ENCODE measurements around the gene WDR33. TPM values are rescaled to one million over a fixed set of nuclear protein-coding genes. Genes with fewer than 3 reads are reported as not detected.

Gene WDR33
- total RNA-seq, 2 donors from 2014 or later = 70.8 to 80.5 TPM

DNA sequence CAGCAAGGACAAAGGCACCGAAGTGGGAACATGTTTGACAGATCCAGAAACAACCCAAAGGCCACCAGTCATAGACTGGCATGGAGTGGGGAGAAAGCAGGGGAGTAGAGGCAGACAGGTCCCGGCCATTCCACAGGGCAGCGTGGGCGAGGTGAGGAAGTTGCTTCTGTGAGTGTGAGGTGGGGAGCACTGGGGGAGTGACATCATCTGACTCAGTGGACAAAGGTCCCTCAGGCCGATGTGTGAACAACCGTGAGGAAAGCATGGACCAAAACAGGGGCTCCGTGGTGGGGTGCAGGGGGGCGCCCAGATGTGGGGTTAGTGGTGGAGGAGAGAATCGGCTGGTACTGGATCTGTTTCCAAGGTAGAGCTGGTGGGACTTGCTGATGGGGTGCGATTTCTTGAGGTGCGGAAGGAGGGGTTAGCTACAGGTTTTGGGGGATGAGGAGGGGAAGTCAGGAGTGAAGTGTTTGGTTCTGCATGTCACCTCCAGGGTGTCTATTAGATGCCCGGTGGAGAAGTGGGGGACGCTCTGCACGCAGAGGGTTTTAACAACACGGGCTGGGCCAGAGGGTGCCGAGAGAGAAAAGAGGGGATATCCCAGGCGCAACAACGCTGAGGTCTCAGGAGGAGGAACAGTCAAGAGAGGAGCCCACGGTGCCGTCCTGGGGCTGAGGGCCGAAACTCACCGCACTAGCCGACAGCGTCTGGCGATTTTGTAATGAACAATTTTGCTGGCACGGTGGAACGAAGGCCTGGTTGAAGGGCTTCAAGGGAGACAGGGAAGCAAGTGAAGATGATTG lies 112.2 kb downstream of the WDR33 start:
- Mint-ChIP-seq H3K27ac (no peak overlapping the region), H3K9me3 (no peaks in the 10 kb centered on the region), H3K36me3 (peaks cover 9 to 10% of the 10 kb centered on the region in 2 donors)
- no peak for ATAC-seq
- DNase-seq (ENCODE audit: low spot score in 2 of 2) = no peak

DNA sequence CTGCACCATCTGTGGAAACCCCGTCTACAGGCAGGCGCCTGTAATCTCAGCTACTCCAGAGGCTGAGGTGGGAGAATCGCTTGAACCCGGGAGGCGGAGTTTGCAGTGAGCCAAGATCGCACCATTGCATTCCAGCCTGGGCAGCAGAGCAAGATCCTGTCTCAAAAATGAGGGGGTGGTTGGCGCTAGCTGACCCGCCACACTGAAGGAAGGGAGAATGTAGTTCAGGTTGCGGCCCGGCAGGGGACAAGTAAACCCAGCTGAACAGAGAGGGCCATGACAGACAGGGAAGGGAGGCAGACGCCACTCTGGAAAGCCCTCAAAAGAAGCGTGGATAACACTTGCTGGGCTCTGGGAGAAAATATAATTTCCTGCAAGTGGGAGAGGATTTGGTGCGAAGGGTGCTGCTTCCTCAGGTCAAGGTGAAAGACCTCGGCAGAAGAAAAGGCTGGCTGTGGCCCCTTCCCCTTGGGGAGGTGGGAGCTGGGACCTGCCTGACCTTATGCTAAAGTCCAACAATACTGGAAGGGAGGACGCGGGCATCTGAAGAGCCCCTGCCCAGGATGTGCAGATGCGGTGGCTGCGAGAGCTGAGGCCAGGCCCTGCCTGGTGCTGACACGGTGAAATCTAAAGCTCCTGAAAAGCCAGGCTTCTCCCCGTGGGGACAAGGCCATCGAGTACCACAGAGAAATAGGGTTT lies 113.3 kb downstream of the WDR33 start:
- ATAC-seq = no peak
- no peak for DNase-seq (ENCODE audit: low spot score in 2 of 2)
- Mint-ChIP-seq H3K27ac (no peak overlapping the region), H3K9me3 (no peaks in the 10 kb centered on the region), H3K36me3 (peaks cover 6 to 7% of the 10 kb centered on the region in 2 donors)

DNA sequence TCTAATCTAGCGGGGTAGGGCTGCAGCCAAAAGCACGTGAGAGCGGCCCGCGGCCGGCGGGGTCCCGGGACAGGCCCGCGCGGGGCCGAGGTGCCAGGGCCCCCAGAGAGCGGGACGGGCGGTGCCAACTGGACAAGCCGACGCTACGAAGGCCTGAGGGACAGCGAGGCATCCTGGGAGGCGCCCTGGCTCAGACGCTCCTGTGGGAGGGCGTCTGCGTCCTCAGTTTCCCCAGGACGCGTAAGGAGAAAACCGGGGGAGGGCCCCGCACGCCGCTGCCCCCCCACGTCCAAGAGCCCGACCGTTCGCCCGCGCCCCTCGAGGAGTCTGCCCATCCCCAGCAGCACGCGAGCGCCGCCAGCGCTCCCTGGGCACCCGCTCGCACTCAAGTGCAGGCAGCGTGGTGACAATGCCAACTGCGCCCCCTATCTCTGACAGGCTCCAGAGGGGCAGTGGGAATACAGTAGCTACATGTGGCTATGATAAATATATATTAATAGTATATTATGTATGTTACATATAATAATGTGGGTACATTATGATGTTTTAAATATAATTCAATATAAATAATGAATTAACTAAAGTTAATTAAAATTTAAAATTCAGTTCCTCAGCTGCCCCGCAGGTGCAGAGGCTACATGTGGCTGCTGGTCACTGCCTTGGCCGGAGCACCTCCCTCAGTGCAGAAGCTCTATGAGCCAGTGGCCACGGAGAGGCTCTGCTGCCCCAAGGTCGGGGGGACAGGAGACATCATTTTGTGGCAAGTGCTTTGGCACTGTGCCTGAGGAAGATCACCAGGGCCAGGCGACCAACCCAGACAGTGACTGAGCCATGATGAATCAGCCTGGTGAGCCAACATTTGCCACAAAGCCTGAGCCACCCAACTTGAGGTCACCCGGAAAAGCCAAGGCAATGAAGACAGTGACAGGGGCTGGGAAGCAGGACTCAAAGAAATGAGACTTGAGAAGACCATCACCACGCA lies 115.2 kb downstream of the WDR33 start:
- Mint-ChIP-seq H3K27ac (no peak overlapping the region), H3K36me3 (peaks cover 14 to 15% of the 10 kb centered on the region in 2 donors), H3K9me3 (peaks cover 13 to 17% of the 10 kb centered on the region in 2 donors)
- ATAC-seq = peak; percentile 34 to 69
- DNase-seq (ENCODE audit: low spot score in 2 of 2) = peak in 1 of 2 donors; percentile 58

GRCh38 chr2:127694986-127695385 lies 116.0 kb downstream of the WDR33 start:
- DNase-seq (ENCODE audit: low spot score in 2 of 2) (no peak), ATAC-seq (no peak)
- Mint-ChIP-seq H3K9me3 (peaks cover 13 to 18% of the 10 kb centered on the region in 2 donors), H3K36me3 (peaks cover 19 to 20% of the 10 kb centered on the region in 2 donors), H3K27ac (no peak overlapping the region)

GRCh38 chr2:127690696-127691095 lies 120.3 kb downstream of the WDR33 start:
- Mint-ChIP-seq H3K27ac (no peak overlapping the region), H3K36me3 (peaks cover 23% of the 10 kb centered on the region in 2 donors), H3K9me3 (peaks cover 13 to 18% of the 10 kb centered on the region in 2 donors)
- DNase-seq (ENCODE audit: low spot score in 2 of 2) (no peak), ATAC-seq (no peak)

DNA sequence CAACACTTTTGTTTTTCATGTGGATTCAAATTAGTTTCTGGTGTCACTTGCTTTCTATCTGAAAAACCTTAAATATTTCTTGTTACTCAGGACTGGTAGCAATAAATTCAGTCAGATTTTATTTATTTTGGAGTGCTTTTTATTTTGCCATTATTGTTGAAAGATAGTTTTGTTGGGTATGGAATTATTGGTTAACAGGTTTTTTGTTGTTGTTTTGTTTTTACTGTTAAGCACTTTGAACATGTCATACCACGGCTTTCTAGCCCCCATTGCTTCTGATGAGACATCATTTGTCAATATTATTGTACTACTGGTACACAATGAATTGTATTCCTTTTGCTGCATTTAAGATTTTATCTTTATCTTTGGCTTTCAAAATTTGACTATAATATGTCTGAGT lies 122.6 kb downstream of the WDR33 start:
- peaks cover 23% of the 10 kb centered on the region in 2 donors for H3K36me3 Mint-ChIP-seq
- peaks cover 13 to 18% of the 10 kb centered on the region in 2 donors for H3K9me3 Mint-ChIP-seq
- DNase-seq (ENCODE audit: low spot score in 2 of 2) (no peak), ATAC-seq (no peak)
- H3K27ac Mint-ChIP-seq = no peak overlapping the region

DNA sequence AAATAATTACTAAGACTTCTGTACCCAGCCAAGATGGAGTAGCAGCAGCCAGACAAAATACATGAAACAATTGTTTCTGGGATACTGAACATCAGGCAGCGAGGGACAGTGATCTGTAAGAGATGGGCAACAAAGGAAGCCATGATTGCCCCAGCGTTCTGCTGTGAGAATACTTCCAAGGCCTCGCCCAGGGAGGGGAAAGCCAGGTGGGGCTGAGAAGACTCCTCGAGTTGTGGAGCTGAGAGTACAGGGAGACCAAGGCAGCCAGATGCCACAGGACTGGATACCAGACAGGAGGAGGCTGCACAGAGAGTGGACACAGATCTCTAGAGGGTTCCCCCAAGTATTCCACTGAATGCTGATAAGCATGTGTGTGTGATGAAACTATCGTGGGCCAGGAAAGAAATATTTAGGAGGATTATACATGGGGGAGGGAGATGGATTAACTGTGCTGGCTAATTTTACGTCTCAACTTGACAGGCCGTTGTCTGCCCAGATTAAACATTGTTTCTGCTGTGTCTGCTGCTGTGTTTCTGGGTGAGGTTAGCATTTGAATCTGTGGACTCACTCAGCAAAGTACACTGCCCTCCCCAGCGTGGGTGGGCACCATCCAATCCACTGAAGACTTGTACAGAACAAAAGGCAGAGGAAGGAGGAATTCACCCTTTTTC lies 125.4 kb downstream of the WDR33 start:
- Mint-ChIP-seq H3K36me3 (peaks cover 6% of the 10 kb centered on the region in 2 donors), H3K27ac (no peak overlapping the region), H3K9me3 (no peaks in the 10 kb centered on the region)
- ATAC-seq = no peak
- no peak for DNase-seq (ENCODE audit: low spot score in 2 of 2)

- no peak for ATAC-seq
- no peak overlapping the region for H3K27ac Mint-ChIP-seq
- no peaks in the 10 kb centered on the region for H3K36me3 Mint-ChIP-seq
- H3K9me3 Mint-ChIP-seq = no peaks in the 10 kb centered on the region
- DNase-seq (ENCODE audit: low spot score in 2 of 2) = no peak
Measured at GRCh38 chr2:127683757-127684156, 127.2 kb downstream of the WDR33 start.

GRCh38 chr2:127683056-127683455 lies 127.9 kb downstream of the WDR33 start:
- H3K36me3 Mint-ChIP-seq = no peaks in the 10 kb centered on the region
- DNase-seq (ENCODE audit: low spot score in 2 of 2) (no peak), ATAC-seq (no peak)
- no peak overlapping the region for H3K27ac Mint-ChIP-seq
- no peaks in the 10 kb centered on the region for H3K9me3 Mint-ChIP-seq

DNA sequence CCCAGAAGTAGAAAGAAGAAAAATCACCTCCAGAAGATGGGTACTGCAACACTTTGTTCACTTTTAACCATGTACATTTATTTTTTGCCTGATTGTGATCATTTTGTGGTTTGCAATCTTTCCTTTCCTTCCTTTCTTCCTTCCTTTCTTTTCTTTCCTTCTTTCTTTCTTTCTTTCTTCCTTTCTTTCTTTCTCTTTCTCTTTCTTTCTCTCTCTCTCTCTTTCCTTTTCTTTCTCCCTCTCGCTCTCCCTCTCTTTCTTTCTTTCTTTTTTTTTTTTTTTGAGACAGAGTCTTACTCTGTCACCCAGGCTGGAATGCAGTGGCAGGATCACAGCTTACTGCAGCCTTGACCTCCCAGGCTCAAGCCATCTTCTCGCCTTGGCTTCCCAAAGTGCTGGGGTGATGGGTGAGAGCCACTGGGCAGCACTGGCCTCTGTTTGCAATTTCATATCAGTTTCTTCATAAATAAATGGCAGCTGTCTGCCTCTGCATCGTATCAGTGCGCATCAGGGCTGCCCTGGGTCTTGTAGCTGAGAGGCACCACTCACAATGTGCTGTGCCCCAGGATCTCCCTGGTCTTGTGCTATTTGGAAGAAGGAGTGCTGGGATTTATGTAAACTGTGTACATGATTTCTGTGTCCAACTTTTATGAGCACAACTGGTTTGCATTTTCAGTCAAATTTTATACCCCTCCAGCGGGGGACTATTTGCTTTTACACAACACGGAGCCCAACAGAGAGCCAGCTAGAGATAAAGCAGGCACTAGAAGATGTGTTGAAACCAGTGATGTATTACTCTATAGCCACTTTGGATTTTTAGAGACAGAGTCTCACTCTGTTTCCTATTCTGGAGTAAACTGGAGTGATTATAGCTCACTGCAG lies 128.8 kb downstream of the WDR33 start:
- no peaks in the 10 kb centered on the region for H3K9me3 Mint-ChIP-seq
- no peaks in the 10 kb centered on the region for H3K36me3 Mint-ChIP-seq
- H3K27ac Mint-ChIP-seq = peak overlapping the region in 1 of 2 donors; percentile 15
- DNase-seq (ENCODE audit: low spot score in 2 of 2) (no peak), ATAC-seq (no peak)

DNA sequence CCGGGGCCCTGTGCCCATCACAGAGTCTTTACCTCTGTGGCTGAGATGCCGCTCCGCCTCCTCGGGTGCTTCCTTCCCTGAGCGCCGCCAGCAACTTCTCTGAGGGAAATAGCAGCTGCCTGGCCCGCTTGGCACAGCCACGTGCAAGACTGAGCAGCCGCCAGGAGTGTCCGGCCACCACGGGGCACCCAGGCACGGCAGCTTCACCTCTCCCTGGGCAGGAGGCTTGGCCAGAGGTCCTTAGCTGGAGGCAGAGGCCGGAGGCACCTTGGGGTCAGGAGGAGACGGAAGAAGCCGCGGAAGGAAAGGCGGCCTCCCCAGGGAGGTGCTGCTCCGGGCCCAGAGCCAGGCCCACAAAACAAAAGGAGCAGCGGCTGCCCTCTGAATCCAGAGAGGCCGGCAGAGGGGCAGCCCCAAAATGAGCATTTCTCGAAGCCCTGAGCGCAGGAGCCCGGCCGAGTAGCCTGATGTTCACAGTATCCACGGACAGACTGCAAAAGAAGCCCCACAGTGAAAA lies 129.6 kb downstream of the WDR33 start:
- Mint-ChIP-seq H3K9me3 (no peaks in the 10 kb centered on the region), H3K36me3 (no peaks in the 10 kb centered on the region), H3K27ac (no peak overlapping the region)
- peak in 1 of 2 donors; percentile 26 for ATAC-seq
- DNase-seq (ENCODE audit: low spot score in 2 of 2) = no peak

DNA sequence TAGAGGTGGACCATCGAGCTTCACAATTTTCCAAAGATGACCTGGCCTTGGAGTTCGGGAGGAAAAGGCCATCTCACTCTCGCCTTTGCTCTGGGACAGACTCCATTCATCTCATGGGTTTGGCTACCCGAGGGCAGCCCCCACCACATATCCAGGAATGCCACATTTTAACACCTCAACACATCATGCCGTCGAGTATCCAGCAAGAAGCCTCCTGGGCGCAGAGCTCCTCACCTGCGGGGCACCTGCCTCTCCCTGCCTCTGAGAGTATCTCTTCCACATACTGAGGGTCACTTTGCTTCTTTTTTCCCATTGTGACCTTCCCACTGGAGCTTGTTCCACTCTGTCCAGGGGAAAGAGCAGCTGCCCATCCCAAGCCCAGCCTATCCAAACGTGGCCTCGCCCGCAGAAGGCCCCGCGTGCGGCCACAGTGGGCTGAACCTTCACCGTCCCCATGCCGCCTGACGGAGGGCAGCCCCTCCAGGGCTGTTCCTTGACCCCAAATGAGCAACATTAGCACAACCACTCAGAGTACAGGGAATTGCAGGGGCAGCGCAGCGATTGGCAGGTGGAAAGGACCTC lies 130.2 kb downstream of the WDR33 start:
- no peaks in the 10 kb centered on the region for H3K9me3 Mint-ChIP-seq
- DNase-seq (ENCODE audit: low spot score in 2 of 2) = no peak
- no peak overlapping the region for H3K27ac Mint-ChIP-seq
- peak in 1 of 2 donors; percentile 16 for ATAC-seq
- H3K36me3 Mint-ChIP-seq = no peaks in the 10 kb centered on the region

- Mint-ChIP-seq H3K36me3 (no peaks in the 10 kb centered on the region), H3K9me3 (no peaks in the 10 kb centered on the region), H3K27ac (no peak overlapping the region)
- ATAC-seq = peak in 1 of 2 donors; percentile 16
- no peak for DNase-seq (ENCODE audit: low spot score in 2 of 2)
Measured at GRCh38 chr2:127679680-127680361, 131.2 kb downstream of the WDR33 start.

GRCh38 chr2:127678991-127679390 lies 132.0 kb downstream of the WDR33 start:
- no peak overlapping the region for H3K27ac Mint-ChIP-seq
- ATAC-seq (no peak), DNase-seq (ENCODE audit: low spot score in 2 of 2) (no peak)
- H3K9me3 Mint-ChIP-seq = no peaks in the 10 kb centered on the region
- H3K36me3 Mint-ChIP-seq = no peaks in the 10 kb centered on the region

All from activated naive CD4-positive, alpha-beta T cell treated with anti-CD3 and anti-CD28 coated beads, Interleukin-2, amount 50 U/mL, for 72 hours (primary cell).